ENCODE results near the gene CST1. TPM values are rescaled to one million over a fixed set of nuclear protein-coding genes. Genes with fewer than 3 reads are reported as not detected.
"Not testable (repeated sequence)": the region's sequence is repeated elsewhere in the genome, so short reads cannot be mapped to it uniquely, and the experiment has no call there.

CST1 gene, protein sequence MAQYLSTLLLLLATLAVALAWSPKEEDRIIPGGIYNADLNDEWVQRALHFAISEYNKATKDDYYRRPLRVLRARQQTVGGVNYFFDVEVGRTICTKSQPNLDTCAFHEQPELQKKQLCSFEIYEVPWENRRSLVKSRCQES
- 1 to 10 TPM in 1 of 4 donors, not detected in 3; 6.8 TPM for total RNA-seq

DNA sequence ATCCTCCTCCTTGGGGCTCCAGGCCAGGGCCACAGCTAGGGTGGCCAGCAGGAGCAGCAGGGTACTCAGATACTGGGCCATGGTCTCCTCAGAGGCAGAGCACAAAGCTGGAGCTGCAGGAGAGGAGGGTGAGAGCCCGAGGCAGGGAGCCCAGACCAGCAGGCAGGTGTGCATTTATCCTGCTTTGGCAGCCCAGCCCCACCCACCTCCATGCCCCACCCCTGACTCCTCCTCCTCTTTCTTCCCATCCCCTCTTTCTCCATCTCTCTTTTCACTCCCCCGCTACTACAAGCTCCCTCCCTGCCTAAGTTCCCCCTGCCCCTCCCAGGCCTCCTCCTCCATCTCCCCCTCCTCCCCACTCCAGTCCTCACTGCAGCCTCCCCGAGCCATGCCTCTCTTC is at the start of gene CST1:
Gene CST1 (minus strand): TSS at position 150 of the 400 bp plus-strand sequence. CDS start 69 bp downstream, at position 81.
- H3K4me3 ChIP-seq (ENCODE audit: low read depth, poor library complexity, severe bottlenecking); DNase-seq (ENCODE audit: low spot score in 2 of 2); intact Hi-C loops (cut with DNase I; ENCODE audit: low total_unique reads): not testable (repeated sequence)
- 48 to 58% methylated on average over 3 of the region's 3 CpGs for WGBS, 2 donors

- intact Hi-C loops (cut with DNase I; ENCODE audit: low total_unique reads); H3K4me3 ChIP-seq (ENCODE audit: low read depth, poor library complexity, severe bottlenecking): not testable (repeated sequence)
- WGBS, 2 donors: 59 to 86% methylated on average over 3 to 4 of the region's 4 CpGs
- peak in 1 of 2 donors; percentile 20 for DNase-seq (ENCODE audit: low spot score in 2 of 2)
Measured at GRCh38 chr20:23799216-23799847, 48.6 kb upstream of the CST1 start.

DNA sequence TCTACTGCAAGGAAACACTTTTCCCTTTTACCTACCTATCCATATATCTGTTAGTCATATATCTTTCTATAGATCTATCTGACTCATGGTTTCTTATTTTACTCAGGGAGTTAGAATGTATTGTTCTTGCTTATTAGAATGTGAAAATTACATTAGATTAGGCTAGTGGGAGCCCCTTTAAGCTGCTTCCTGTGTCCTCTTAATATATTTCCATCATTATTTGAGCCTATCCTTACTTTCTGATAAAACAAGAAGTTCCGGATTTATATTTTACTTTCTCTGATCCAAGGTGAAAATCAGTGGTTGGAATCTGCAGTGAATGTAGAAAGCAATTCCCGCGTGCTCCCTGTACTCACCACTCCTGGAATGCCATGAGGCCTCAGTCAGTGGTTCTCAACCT is 44.8 kb upstream of the CST1 start:
- WGBS, 2 donors: 81 to 85% methylated on average over 3 of the region's 3 CpGs
- no peak for DNase-seq (ENCODE audit: low spot score in 2 of 2)
- intact Hi-C loops (cut with DNase I; ENCODE audit: low total_unique reads): no loop called here
- TF ChIP-seq, protein P1, sequence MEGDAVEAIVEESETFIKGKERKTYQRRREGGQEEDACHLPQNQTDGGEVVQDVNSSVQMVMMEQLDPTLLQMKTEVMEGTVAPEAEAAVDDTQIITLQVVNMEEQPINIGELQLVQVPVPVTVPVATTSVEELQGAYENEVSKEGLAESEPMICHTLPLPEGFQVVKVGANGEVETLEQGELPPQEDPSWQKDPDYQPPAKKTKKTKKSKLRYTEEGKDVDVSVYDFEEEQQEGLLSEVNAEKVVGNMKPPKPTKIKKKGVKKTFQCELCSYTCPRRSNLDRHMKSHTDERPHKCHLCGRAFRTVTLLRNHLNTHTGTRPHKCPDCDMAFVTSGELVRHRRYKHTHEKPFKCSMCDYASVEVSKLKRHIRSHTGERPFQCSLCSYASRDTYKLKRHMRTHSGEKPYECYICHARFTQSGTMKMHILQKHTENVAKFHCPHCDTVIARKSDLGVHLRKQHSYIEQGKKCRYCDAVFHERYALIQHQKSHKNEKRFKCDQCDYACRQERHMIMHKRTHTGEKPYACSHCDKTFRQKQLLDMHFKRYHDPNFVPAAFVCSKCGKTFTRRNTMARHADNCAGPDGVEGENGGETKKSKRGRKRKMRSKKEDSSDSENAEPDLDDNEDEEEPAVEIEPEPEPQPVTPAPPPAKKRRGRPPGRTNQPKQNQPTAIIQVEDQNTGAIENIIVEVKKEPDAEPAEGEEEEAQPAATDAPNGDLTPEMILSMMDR (IDR thresholded peaks at IDR 0.05): no peak
- no peak for TF ChIP-seq POLR2A (IDR thresholded peaks at IDR 0.05)
- no peak overlapping the region for H3K4me3 ChIP-seq (ENCODE audit: low read depth, poor library complexity, severe bottlenecking)

DNA sequence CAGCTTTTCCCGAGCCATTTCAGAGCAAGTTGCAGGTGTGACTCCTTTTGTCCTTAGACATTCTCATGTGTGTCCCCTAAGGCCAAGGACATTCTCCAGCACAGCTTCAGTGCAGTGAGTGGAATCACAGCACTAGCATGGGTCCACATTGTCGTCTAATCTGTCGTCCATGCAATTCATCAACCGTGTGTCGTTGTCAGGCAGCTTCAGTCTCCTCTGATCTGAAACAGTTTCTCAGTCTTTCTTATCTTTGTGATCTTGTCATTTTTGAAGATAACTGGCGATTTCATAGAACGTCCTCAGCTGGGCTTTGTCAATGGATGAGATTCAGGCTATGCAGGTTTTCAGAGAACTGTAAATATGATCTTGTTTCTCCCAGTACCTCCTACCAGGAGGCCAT is 44.1 kb upstream of the CST1 start:
- intact Hi-C loops (cut with DNase I; ENCODE audit: low total_unique reads): no loop called here

DNA sequence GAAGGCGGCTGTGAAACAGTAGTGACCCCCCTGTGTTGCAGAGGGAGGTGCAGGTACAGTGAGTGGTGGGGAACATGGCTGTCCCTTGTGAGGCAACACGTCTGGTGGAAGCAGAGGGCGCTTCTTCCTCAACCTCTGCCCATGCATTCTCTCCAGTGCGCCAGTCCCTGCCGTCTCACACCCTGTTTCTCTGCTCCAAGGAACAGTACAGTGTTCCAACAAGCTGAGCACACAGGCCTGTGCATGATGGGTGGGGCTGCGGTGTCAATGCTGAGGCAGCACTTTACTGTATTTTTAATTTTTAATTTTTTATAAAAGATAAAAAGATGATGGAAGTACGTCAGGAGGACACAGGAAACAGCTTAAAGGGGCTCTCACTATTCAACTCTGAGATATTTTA is 43.3 kb upstream of the CST1 start:
- WGBS, 2 donors: 55 to 76% methylated on average over 5 to 7 of the region's 7 CpGs
- intact Hi-C loops (cut with DNase I; ENCODE audit: low total_unique reads): no loop called here
- TF ChIP-seq, protein P1 (IDR thresholded peaks at IDR 0.05): no peak
- TF ChIP-seq POLR2A (IDR thresholded peaks at IDR 0.05): no peak
- no peak for DNase-seq (ENCODE audit: low spot score in 2 of 2)
- no peak overlapping the region for H3K4me3 ChIP-seq (ENCODE audit: low read depth, poor library complexity, severe bottlenecking)

More for the DNA sequence above, 44.1 kb upstream of the CST1 start:
- 40 to 51% methylated on average over 7 of the region's 7 CpGs for WGBS, 2 donors
- H3K4me3 ChIP-seq (ENCODE audit: low read depth, poor library complexity, severe bottlenecking): no peak overlapping the region
- no peak for TF ChIP-seq POLR2A (IDR thresholded peaks at IDR 0.05)
- TF ChIP-seq, protein P1 (IDR thresholded peaks at IDR 0.05): no peak
- no peak for DNase-seq (ENCODE audit: low spot score in 2 of 2)

GRCh38 chr20:23783447-23783846 is 32.7 kb upstream of the CST1 start:
- intact Hi-C loops (cut with DNase I; ENCODE audit: low total_unique reads): no loop called here
- TF ChIP-seq, protein P1 (IDR thresholded peaks at IDR 0.05): no peak
- TF ChIP-seq POLR2A (IDR thresholded peaks at IDR 0.05): no peak
- no peak overlapping the region for H3K4me3 ChIP-seq (ENCODE audit: low read depth, poor library complexity, severe bottlenecking)
- 98 to 100% methylated on average over 1 of the region's 1 CpG for WGBS, 2 donors
- DNase-seq (ENCODE audit: low spot score in 2 of 2): no peak

Data from lower leg skin (tissue), 4 donors.